PC-9 (cell line): ENCODE measurements around the gene GDPD4. TPM values are rescaled to one million over a fixed set of nuclear protein-coding genes. Genes with fewer than 3 reads are reported as not detected.

ENCODE experiments used
- BruUV-seq: library from RNA; stranded (reverse); fragments of 400-500 nt; replicated peaks from 2 replicates; lab custom pipeline; 2021; lab: Mats Ljungman, UMichigan
- CTCF ChIA-PET: fragments of 300-600 bp; sonication (Branson Sonifier 250); formaldehyde crosslinking; loops from one replicate; lab custom pipeline; 2022; ENCODE audit warnings: antibody characterized with exemption; lab: Charles Lee
- POLR2A ChIA-PET: fragments of 300-600 bp; sonication (Branson Sonifier 250); formaldehyde crosslinking; loops from one replicate; lab custom pipeline; 2022; ENCODE audit warnings: antibody characterized with exemption; ENCODE audit not compliant: unreplicated experiment; lab: Charles Lee
- DNase-seq, 2 experiments: peaks; one replicate each; pipeline versions ENCODE4 v3.0.0 to v3.0.0-alpha.2; 2015 to 2022; ENCODE audit warnings: mixed read lengths in 1 of 2
- H2AFZ ChIP-seq: fragments of 200-600 bp; sonication (generic); 2 replicates; pipeline ENCODE4 v1.8.1; 2017; ENCODE audit warnings: antibody characterized with exemption
- H3F3A ChIP-seq: fragments of 200-600 bp; sonication (generic); 2 replicates; pipeline ENCODE4 v1.8.1; 2017; ENCODE audit warnings: antibody characterized with exemption, mild to moderate bottlenecking, low read depth; ENCODE audit not compliant: insufficient read depth
- H3K27ac ChIP-seq: fragments of 200-600 bp; sonication (generic); 2 replicates; pipeline ENCODE4 v1.6.1; 2016; ENCODE audit warnings: mixed run types
- H3K27me3 ChIP-seq: fragments of 200-600 bp; sonication (generic); 2 replicates; pipeline ENCODE4 v1.6.1; 2016; ENCODE audit warnings: low read depth, mixed run types; ENCODE audit not compliant: insufficient read depth
- H3K36me3 ChIP-seq: fragments of 200-600 bp; sonication (generic); 2 replicates; pipeline ENCODE4 v1.6.1; 2016; ENCODE audit warnings: low read depth, mixed run types
- H3K4me1 ChIP-seq: fragments of 200-600 bp; sonication (generic); replicated peaks from 2 replicates; pipeline ENCODE4 v1.6.1; 2016; ENCODE audit warnings: mixed run types; ENCODE audit not compliant: insufficient read depth
- H3K4me2 ChIP-seq: fragments of 200-600 bp; sonication (generic); 2 replicates; pipeline ENCODE4 v1.6.1; 2017; ENCODE audit warnings: mixed run types
- H3K4me3 ChIP-seq: fragments of 200-600 bp; sonication (generic); 2 replicates; pipeline ENCODE4 v1.6.1; 2016; ENCODE audit warnings: mixed run types
- H3K79me2 ChIP-seq: fragments of 200-600 bp; sonication (generic); 2 replicates; pipeline ENCODE4 v1.6.1; 2017; ENCODE audit warnings: low read depth, mixed run types
- H3K9me2 ChIP-seq: fragments of 200-600 bp; sonication (generic); 2 replicates; pipeline ENCODE4 v1.8.1; 2017; ENCODE audit warnings: mild to moderate bottlenecking; ENCODE audit not compliant: insufficient read depth
- H3K9me3 ChIP-seq: fragments of 200-600 bp; sonication (generic); 2 replicates; pipeline ENCODE4 v1.8.1; 2016; ENCODE audit warnings: low read depth; ENCODE audit not compliant: insufficient read depth
- H4K20me1 ChIP-seq: fragments of 200-600 bp; sonication (generic); 2 replicates; pipeline ENCODE4 v1.8.1; 2017; ENCODE audit not compliant: insufficient read depth
- CTCF ChIP-seq: fragments of 200-600 bp; sonication (generic); conservative IDR thresholded peaks from 2 replicates; pipeline ENCODE4 v1.6.1; 2017; ENCODE audit warnings: mixed run types, antibody characterized with exemption, mild to moderate bottlenecking, moderate library complexity
- EZH2 ChIP-seq: fragments of 200-600 bp; sonication (generic); IDR thresholded peaks from 2 replicates; pipeline ENCODE4 v1.8.0; 2017; ENCODE audit warnings: antibody characterized with exemption, low read depth
- intact Hi-C: fragments of 100-400 bp; cut with micrococcal nuclease; formaldehyde crosslinking; loops from one replicate; pipeline ENCODE4 v1.10.0; 2022; ENCODE audit not compliant: unreplicated experiment
- total RNA-seq: library from RNA; stranded (reverse); gene quantifications from 2 replicates; pipeline ENCODE4 v1.2.3, GENCODE V29; 2021

The GDPD4 gene
- total RNA-seq, 1 experiment from 2014 or later = not detected

GRCh38 chr11:77205467-77206263 is 95.8 kb downstream of the GDPD4 start:
- no TSS peak for BruUV-seq
- Histone ChIP-seq H3K9me2 (no peaks in the 10 kb centered on the region), H2AFZ (no peak overlapping the region), H3K4me3 (no peak overlapping the region), H3K4me1 (no peaks in the 10 kb centered on the region), H3K9me3 (no peaks in the 10 kb centered on the region), H3K79me2 (no peaks in the 10 kb centered on the region), H3F3A (no peaks in the 10 kb centered on the region; the same call in 1 of the 2 replicates), H3K27ac (no peak overlapping the region), H3K36me3 (no peaks in the 10 kb centered on the region), H4K20me1 (no peaks in the 10 kb centered on the region), H3K27me3 (0 out of 2 replicates have a peak, but pooled peaks cover 9% of the 10 kb centered on the region), H3K4me2 (no peak overlapping the region)
- POLR2A ChIA-PET = interaction anchor here (0.7 kb wide), 1 partner anchor 401 kb away, joined by 3 read pairs; no protein-coding TSS in a partner anchor
- DNase-seq = no peak
- TF ChIP-seq CTCF (no peak), EZH2 (no peak)
- intact Hi-C loops = no loop called here
- CTCF ChIA-PET = interaction anchor here (0.6 kb wide), 2 partner anchors 28 to 1057 kb away, joined by 3 read pairs; no protein-coding TSS in a partner anchor

- POLR2A ChIA-PET = interaction anchor here (0.7 kb wide), 1 partner anchor 60 kb away, joined by 4 read pairs; no protein-coding TSS in a partner anchor
- H3K36me3 ChIP-seq = no peaks in the 10 kb centered on the region
- CTCF ChIA-PET = no interaction called here
Observed at GRCh38 chr11:77204754-77205466, 96.6 kb downstream of the GDPD4 start.

More at GRCh38 chr11:77204754-77205466, 96.6 kb downstream of the GDPD4 start:
- H3K79me2 ChIP-seq = no peaks in the 10 kb centered on the region
- TF ChIP-seq CTCF (no peak), EZH2 (no peak)
- H3K4me2 ChIP-seq = no peak overlapping the region
- no peaks in the 10 kb centered on the region; the same call in 1 of the 2 replicates for H3F3A ChIP-seq
- 0 out of 2 replicates have a peak, but pooled peaks cover 9% of the 10 kb centered on the region for H3K27me3 ChIP-seq
- H2AFZ ChIP-seq = no peak overlapping the region
- DNase-seq = no peak
- no peaks in the 10 kb centered on the region for H4K20me1 ChIP-seq
- no peak overlapping the region for H3K27ac ChIP-seq
- no peak overlapping the region for H3K4me3 ChIP-seq
- intact Hi-C loops = no loop called here
- no peaks in the 10 kb centered on the region for H3K4me1 ChIP-seq
- no TSS peak for BruUV-seq
- no peaks in the 10 kb centered on the region for H3K9me2 ChIP-seq
- no peaks in the 10 kb centered on the region for H3K9me3 ChIP-seq
